Pulmonary artery endothelial cell (primary cell): ENCODE measurements around the gene CD7. TPM values are rescaled to one million over a fixed set of nuclear protein-coding genes. Genes with fewer than 3 reads are reported as not detected.
"Not testable (repeated sequence)": the region's sequence is repeated elsewhere in the genome, so short reads cannot be mapped to it uniquely, and the experiment has no call there.

Source experiments
- DNase-seq: peaks from one replicate; pipeline ENCODE4 v3.0.0-alpha.2; 2011; ENCODE audit warnings: low read depth, low spot score
- total RNA-seq: library from RNA; depleted of rRNA; stranded (reverse); fragments of >200 nt; gene quantifications from 2 replicates; pipeline ENCODE4 v1.2.3, GENCODE V29; 2014

CD7 gene
- total RNA-seq = not detected in 2 replicates

DNA sequence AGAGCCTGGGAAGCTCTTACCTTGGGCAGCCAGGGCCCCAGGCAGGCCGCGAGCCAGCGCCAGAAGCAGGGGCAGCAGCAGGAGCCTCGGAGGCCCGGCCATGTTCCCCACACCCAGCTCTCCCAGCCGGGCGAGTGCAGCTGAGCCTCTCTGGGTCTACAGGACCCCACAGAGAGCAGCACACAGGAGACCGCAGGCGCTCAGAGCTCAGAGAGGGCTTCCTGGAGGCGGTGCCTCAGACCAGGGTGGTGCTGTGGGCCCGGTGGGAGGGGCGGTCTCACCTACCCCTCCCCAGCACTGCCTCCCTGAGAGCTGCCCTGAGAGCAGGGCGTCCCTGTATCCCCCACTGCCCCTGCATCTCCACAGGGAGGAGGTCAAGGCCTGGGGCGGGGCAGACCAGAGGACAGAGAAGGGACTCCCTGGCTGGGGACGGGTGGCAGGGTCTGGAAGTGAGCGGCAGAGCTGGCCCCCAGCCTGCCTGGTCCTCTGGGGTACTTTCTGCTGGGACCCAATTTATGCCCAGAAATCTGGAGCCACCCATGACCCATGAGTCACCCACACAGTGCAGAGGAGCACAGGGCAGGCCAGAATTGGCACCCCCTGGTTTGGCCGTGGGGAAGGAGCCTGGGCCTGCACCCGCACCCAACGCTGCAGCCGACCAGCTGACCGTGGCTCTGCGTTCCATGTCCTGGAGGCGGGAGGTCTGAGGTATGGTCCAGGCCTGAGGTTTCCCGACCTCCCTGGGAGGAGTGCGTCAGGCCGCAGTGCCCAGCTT is at the start of gene CD7:
TSS of gene CD7 (minus strand) at position 215 of the 775 bp plus-strand sequence. CDS start at position 102, 113 bp downstream.
- DNase-seq = no peak

DNA sequence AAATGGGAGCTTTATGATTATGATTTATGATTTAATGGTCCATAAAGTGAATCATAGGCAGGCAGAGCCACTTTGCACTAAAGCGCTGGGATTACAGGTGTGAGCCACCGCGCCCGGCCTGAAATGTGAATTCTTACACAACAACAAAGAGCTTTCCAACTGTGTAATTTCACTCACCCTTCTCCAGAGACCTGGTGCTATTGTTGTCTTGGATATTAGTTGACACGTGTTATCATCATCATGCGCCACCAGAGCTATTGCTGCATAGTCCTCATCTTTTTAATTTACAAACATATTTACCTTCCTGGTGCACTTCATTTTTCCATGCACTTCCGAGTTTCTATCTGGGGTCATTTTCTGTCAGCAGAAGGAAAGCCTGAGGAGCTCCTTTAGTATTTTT is 49.3 kb upstream of the CD7 start:
- no peak for DNase-seq

DNA sequence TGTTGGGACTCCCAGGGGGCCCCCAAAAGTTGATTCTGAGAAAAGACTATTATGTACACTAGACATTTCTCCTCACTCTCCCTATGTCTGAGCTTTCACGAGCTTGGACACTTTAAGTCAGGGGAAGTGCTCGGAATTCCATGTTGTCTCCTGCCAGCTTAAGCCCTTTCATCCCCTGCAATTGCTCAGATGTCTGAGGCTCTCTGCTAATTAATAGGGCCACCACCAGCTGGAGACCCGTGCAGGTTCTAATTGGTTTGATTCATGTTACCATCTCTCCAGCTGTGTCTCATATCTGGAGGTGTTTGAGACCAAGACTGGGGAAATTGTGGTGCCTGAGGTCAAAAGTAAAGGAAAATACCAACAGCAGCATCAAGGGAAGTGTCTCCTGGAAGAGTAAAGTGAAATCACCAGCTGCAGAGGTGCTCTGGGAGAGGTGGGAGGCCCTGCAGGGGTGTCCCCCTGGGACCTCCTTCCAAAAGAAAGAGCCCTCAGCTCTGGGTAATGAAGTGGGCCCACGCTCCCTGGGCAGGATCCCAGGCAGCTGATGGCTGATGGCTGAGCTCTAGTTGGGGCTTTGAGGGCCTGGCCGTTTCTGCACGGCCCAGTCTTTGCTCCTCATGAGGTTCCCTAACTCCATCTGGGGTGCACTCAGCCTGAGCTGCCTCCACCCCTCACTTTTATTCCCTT is 48.3 kb upstream of the CD7 start:
- no peak for DNase-seq

DNA sequence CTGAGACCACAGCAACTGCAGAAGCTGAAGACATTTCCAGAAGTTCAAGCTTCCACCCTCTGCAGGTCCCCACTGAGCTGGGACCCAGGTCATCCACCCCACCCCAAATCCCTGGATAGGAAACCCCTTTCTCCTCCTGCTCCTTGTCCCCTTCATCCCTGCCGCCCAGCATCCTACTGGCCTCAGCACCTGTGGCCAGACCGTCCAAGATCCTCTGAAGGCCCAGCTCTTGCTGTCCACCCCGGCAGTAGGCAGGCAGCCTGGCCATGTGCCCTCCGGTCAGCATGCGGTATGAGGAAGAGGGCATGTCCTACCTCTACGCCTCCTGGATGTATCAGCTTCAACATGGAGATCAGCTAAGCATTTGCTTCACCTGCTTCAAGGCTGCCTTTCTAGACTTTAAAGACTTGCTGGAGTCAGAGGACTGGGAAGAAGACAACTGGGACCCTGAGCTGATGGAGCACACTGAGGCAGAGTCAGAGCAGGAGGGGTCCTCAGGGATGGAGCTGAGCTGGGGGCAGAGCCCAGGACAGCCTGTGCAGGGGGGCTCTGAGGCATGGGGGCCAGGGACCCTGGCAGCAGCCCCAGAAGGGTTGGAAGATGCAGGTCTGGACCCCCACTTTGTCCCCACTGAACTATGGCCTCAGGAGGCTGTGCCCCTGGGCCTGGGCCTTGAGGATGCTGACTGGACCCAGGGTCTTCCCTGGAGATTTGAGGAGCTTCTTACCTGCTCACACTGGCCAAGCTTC is 44.7 kb upstream of the CD7 start:
- no peak for DNase-seq

DNA sequence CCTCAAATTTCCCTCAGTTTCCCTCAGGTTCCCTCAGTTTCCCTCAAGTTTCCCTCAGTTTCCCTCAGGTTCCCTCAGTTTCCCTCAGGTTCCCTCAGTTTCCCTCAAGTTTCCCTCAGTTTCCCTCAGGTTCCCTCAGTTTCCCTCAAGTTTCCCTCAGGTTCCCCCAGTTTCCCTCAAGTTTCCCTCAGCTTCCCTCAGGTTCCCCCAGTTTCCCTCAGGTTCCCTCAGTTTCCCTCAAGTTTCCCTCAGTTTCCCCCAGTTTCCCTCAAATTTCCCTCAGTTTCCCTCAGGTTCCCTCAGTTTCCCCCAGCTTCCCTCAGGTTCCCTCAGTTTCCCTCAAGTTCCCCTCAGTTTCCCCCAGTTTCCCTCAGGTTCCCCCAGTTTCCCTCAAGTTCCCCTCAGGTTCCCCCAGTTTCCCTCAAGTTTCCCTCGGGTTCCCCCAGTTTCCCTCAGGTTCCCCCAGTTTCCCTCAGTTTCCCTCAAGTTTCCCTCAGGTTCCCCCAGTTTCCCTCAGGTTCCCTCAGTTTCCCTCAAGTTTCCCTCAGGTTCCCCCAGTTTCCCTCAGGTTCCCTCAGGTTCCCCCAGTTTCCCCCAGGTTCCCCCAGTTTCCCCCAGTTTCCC is 42.2 kb upstream of the CD7 start:
- DNase-seq = not testable (repeated sequence)

DNA sequence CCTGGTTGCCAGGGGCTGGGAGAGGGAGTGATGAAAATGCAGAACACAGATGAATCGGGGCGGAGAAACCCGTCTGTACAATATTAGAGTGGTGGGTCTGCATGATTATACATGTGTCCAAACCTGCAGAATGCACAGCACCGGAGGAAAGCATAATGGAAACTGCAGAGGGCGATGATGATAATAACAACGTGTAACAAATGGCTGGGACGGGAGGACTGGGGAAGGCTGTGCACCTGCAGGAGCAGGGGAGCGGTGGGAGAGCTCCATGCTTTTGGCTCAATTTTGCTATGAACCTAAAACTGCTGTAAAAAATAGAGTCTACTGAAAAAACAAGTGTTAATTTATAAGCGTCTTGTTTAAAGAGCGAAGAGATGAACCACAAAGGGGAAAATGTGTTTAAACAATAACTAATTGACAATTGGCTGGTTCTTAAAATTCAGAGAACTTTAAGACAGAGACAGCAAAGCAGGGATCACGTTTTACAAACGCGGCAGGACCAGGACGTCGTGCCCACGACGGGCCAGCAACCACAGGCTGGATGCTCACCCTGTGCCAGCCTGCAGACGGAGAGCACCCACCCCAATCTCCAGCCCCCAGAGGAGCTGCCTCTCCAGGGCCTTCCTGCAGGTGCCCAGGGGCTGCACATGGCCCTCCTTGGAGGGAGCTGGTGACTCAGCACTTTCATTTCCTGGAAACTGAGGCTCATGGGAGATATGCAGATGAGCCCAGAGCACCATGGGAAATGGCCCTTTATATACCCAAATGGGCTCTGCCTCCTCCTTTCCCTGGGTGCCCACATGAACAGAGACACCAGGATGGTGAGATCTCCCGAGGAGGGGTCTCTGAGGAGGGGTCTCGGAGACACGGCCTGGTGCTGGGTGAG is 41.3 kb upstream of the CD7 start, which contains the start of gene TEX19:
TSS of gene TEX19 (plus strand) at position 783 of the 886 bp plus-strand sequence. CDS start 2,904 bp downstream, outside the sequence.
- DNase-seq = no peak

DNA sequence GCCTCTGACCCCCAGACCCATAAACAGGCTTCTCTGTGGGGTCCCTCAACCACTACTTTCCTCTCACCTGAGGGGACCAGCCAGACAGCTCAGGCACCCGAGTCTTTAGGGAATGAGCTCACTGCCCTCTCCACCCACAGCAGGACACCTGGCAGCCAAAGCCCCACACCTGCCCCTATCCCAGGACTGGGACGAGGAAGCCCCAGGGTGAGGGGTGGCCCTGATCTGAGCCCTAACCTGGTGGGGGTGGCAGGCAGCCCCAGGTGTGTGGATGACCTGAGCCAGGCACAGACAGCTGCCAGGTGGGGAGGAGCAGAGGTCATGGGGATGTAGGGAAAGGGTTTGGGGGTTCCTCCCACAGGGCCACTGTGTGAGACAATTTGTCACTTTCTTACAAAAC is 40.0 kb upstream of the CD7 start:
- no peak for DNase-seq

DNA sequence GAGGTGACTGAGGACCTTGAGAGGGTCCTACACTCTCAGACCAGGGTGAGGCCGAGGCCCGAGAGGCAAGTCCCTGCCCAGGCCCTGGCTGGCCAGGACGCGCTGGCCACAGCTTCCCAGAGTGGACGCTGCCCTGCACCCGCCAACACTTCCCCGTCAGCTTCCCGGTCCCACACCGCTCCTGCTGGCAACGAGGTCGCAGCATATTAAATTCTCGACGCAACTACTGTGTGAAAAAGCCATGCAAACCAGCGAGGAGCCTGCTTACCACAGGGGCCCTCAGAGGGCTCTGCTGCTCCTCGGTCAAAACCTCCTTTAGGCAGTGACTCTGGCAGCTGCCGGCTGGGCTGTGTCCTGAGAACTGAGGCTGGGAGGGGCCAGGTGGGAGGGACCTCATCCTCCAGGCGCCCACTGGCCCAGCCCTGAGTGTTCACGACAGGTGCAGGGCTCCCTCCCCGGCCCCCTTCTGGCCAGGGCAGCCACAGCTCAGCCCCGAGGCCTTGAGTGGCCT is 39.5 kb upstream of the CD7 start:
- DNase-seq = no peak

DNA sequence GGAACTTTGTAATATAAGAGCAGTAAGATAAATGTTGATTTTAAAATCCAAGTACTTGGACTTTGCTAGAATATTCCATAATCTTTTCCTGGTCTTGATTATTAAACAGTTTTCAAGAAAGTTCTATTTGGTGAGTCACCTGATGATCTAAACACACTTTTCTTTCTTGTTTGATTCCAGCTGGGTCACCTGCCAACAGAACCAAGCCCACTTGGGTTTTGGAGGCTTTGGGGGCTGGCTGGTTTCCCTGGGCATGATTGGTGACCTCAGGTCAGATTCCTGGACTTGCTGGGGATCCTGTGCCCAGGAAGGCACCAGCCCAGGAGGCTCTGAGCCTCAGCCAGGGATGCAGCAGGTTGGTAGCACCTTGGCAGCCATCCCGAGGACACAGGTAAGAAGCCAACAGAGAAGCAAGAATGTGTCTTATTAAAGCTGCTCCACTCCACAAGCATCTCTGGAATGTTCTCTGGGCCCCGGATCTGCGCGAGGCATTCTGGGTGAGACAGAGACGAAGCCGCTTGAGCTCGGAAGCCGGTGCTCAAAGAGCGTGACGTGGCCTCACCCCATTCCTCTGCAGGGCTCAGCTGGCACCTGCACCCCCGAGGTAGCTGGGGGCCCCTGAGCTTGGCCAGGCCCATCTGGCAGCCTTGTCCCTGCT is 38.5 kb upstream of the CD7 start:
- no peak for DNase-seq

DNA sequence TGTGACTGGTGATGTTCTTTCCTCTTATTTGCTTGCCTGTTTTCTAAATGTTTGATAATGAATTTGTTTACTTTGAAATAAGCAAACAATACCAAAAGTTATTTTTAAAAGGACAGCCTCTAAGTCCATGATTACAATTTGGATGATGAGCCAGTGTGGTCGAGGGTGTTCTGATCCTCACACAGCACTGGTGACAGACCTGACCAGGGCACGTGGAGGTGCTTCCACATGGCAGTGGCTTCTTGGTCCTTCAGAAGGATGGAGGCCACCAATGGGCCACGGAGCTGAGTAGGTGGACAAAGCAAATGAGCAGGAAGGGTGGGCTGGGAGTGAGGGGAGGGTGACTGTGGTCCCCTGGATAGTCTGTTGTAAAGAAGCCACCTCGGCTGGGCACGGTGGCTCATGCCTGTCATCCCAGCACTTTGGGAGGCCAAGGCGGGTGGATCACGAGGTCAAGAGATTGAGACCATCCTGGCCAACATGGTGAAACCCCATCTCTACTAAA is 37.4 kb upstream of the CD7 start:
- DNase-seq = no peak

DNA sequence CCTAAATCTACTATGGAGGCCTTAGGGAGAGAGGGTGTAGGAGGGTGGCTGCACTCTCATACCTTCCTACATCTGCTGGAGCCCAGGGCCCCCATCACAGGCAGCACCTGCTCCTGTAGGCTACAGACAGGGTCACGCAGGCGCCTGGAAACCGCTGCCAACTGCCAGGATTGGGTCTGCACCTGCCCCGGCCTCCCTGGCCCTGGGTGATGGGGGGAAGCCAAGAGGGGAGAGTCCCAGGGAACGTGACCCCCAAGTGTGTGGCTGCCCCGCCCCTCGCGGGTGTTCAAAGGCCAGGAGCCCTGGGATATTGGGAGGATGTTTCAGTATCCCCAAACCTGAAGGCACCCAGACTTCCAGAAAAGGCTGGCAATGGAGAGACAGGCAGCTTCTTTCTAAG is 36.1 kb upstream of the CD7 start:
- no peak for DNase-seq

DNA sequence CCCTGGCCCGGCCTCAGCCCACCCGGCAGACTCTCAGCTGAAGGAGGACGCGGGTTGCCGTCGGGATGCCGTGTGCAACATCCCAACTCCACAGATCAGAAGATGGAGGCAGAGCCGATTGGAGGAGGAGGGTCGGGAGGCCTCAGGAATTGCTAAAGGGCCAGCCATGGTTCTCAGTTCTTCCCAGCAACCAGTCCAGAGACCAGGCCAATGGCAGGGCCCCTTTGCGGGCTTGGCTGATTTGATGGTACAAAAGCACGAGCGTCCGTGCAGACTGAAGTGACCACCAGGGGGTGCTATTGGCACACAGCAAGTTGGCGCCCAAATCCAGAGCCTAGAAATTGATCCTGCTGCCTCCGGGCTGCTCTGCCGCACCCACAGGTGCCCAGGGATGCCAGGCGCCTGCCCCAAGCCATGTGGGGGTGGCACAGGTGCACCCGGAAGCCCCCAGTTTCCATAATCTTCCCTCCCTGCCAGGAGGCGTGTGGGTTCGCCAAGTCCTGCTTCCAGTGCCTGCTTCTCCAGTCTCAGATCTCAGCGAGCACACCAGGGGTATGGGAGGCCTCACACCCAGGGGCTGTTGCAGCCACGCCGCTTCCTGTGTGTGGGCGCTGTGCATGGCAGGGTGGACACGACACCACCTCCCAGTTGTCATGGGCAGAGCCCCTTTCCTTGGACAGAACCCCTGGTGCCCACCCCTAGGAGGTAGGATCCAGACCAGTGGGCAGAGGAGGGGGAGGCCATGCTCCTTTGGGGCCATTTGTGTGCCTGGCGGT is 34.5 kb upstream of the CD7 start:
- DNase-seq = peak; percentile 66

DNA sequence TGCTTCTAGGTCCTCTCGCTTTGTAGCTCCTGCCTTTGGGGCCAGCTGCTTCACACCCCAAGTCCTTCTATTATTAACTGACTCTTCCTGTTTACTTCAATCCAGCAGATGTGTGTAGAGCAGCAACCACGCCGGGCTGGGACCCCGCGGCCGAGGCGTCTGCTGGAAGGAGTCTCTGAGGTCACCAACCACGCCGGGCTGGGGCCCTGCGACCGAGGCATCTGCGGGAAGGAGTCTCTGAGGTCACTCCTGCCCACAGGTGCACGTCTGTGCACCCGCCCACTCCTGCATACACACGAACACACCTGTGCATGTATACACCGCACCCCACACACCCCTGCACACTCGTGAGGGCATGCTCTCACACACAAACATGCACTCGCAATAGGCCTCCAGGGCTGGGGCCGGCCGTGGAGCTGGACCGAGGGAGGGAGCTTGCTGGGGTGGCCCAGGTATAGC is 33.9 kb upstream of the CD7 start:
- DNase-seq = no peak

DNA sequence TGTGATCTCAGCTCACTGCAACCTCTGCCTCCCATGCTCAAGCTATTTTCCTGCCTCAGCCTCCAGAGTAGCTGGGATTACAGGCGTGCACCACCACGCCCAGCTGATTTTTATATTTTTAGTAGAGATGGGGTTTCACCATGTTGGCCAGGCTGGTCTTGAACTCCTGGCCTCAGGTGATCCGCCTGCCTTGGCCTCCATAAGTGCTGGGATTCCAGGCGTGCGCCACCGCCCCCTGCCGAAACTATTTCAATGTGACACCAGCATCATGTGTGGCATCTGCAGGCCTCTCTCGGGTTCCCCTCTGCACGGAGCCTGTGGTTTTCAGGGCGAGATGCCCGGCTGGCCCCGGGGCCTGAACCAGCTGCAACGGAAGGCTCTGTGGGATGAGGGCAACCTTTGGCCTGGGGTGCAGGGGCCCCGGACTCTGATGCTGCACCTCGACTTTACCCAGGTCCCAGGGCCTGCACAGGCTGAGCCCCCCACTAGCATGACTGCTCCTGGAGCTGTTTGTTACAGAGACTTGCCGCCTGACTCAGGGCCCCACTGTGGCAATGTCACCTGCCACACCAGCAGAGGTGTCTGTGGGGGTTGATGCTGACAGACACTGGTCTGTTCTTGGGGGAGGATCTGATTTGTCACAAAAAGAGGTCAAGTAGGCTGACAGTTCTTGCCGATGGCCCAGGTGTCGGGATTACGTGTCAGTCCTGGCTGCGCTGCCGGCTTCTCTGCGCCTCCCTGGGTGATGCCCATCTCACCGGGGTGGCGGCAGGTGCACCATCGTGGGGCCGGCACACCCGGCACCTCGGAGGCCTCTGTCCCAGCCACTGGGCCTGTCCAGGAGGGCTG is 33.0 kb upstream of the CD7 start:
- no peak for DNase-seq

DNA sequence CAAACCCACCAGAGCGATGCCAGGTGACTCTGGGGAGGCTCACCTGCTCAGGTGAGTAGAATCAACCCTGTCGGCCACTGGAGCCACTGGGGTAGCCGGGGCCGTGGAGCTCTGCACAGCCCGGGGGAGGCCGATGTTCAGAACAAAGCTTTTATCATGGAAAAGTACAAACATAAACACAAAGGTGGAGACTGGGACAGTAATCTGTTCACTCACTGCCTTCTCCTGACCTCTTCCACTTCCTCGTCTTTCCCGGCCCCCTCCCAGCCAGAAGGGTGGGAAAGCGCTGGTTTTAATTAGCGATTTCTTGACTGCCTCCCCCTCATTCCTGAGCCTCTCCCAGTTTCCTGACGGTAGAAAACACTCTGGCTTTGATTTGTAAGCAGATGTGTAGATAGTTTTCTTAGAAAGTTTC is 31.9 kb upstream of the CD7 start:
- no peak for DNase-seq

DNA sequence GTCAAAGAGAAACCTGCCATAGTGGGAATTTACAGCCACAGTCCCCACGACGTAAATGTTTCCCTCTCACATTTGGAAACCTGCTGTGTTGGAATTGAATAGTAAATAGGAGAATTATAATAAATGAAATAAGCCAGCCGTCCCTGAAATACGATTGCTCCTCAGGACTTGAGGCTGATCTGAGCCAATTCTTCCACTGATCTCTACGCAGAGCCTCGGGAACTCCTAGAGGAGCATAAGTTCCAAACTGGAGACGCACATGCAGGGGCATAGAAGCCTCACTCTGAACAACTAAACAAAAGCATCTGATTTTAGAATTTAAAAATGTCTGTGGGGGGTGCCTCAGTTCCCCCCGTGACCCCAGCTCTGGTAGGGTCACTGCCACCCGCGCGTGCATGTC is 31.5 kb upstream of the CD7 start:
- no peak for DNase-seq

DNA sequence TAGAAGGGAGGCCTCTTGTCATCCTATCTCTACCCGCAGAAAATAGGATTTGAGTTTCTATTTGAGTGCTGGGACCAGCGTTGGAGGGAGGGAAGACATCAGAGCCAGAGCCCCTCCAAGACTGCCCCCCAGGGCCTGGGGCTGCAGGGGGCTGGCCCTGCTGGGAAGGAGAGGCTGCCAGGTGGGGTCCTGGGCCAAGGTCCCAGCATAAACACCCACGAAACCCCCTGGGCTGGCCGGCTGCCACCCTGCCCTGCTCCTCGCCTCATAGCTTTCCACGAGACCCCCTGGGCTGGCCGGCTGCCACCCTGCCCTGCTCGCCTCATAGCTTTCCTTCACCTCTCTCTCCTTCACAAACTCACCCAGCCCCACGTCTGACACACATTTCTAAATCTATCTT is 31.0 kb upstream of the CD7 start:
- DNase-seq = no peak

DNA sequence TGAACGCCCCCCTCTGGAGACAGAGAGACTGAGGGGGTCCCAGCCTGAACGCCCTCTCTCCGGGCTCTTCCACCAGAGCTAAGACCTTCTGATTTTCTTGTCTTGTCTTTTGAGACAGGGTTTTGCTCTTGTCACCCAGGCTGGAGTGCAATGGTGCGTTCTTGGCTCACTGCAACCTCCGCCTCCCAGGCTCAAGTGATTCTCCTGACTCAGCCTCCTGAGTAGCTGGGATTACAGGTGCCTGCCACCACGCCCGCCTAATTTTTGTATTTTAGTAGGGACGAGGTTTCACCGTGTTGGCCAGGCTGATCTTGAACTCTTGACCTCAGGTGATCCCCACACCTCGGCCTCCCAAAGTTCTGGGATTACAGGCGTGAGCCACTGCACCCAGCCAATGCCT is 30.6 kb upstream of the CD7 start:
- DNase-seq = not testable (repeated sequence)
